A204.1 (cell line): ENCODE results near the gene KLHL6.

Source experiments
- FAIRE-seq: peaks from 2 replicates; lab custom pipeline; 2012; peaks lifted over from hg19 to GRCh38; lab: Jason Lieb, UNC

KLHL6 gene

DNA sequence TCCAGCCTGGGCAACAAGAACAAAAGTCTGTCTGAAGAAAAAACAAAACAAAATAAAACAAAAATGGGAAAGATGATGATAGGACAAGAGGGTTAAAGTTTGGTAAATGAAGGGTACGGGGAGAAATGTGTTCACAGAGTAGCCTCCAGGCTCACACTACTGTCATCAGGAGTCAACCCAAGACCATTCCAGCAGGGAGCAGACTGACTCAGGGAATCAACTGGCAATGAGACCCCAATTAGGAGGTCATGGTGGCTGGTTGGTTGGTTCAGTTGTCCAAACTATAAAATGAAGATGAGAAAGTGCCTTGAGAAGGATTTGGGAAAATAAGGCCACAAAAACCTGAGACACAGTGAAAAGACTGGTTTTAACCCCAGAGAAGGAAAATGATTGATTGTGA is 51.8 kb downstream of the KLHL6 start:
- FAIRE-seq = no peak

DNA sequence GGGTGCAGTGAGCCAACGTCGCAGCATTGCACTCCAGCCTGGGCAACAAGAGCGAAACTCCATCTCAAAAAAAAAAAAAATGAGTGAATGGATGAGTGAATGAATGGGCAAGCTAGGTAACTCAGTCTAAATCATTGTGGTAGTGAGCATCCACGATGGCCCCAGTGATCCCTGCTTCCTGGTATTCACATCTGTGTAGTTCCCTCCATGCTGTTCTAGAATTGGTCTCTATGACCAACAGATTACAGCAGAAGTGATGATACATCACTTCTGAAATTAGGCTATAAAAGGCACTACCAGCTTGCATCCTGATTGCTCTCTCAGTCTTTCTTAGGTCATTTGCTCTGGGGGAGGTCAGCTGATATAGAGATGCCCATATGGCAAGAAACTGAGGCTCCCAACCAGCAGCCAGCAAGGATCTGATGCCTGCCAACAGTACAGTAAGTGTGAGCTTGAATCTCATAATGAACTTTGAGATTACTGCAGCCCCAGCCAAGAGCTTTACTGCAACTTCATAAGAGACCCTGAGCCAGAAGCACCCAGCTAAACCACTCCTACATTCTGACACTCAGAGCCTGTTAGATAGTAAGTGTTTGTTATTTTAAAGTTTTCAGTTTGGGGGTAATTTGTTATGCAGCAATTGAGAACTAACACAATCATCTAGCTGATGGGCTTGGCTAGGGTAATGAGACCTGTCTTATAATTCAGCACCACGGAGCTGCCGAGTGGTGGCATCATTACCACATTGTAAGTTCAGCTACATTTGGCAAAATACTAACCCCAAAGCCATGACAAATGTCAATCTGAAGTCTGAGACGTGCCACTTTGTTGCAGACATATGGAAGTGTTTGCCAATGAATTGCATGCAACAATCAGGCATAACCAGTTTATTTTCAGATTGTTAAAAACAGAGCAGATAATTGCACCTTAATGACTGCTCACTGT is 53.0 kb downstream of the KLHL6 start:
- no peak for FAIRE-seq

DNA sequence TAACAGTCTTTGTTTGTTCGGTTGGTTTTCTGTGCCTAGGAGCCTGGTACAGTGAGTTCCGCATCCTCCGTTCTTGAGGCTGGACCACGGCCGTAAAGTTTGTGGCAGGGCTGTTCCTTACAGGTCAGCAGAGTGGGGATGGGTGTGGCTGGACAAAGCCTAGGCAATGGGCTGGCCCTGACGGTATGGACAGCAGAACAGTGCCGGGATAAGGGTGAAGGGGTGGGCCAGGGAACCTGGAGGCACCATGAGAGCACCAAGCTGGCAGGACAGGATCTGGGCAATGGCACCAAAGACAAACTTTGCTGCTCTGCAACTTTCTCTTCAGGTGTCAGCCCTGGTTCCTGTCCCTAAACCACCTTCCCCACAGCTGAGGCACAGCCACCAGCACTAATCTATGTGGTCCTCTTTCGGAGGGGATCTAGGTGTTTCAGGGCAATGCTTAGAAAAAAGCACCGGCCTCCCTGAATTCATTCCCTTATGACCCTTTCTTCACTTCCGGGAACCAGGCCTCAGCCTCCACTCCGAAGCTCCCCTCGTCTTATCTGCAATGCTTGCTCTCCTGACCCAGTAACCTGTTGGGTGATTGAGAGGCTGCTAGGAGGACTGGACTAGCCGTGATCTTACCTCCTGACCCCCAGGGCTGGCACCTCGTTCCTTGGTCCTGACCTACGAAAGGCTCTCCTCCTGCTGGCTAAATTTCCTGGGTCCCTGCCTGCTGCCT is 54.4 kb downstream of the KLHL6 start:
- no peak for FAIRE-seq

DNA sequence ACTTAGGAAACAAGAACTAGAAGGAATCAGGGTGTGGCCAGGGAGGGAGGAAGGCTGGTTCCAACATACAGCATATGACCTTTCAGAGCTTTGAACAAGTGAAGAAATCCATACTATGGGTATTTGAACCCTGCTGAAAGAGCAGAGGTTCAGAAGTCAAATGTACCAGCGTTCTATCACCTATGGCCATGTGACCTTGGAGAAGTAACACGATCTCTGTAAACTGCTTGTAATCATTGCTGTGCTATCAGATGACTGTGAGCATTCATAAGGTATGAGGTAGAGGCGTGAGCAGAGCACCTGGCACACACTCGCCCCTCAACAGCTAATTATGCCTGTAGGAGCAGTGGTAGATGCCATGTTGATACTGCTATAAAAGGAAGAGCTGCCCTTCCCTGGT is 55.2 kb downstream of the KLHL6 start:
- no peak for FAIRE-seq

DNA sequence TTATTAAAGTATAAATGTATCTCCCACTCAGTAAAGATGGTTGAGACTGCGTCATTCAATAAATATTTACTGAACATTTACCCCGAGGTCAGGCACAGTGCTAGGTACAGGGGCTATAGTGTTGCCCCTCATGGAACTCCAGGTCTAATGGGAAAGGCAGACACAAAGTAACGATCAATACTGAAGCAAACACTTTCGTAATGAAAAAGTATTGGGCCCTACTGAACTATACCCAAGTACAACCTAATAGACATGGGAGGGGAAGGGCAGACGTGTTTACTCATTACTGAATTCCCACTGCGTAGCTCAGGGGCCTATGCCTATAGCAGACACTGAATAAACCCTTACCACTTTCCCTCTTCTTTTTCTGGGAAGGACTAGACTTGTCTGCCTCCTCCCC is 56.9 kb downstream of the KLHL6 start:
- FAIRE-seq = no peak

DNA sequence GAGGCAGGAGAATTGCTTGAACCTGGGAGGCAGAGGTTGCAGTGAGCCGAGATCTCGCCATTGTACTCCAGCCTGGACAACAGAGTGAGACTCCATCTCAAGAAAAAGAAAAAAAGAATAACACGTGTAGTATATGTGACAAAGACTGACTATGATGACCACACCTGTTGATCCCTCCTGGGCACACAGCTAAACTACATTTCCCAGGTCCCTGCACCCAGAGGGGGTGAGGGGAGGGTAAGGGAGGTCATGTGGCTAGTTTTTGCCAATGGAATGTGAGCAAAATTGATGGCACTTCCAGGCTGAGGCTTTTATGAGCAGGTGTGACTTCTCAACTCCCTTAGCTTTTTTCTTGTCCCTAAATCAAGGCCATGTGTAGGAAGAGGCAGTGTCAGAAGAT is 58.2 kb downstream of the KLHL6 start:
- FAIRE-seq = no peak

DNA sequence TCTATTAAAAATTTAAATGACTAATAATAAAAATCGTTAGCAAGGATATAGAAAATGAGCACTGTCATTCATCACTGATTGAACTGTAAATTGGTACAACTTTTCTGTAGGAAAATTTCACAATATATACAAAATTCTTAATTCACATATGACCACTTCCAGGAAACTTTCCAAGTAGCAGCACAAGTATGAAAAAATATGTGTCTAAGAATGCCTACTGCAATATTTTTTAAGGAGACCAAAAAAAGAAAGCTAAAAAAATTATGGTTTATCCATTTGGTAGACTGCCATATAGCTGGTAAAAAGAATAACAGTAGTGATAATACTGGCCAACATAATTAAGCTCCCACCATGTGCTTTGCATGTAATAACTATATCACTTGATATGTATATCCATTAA is 59.2 kb downstream of the KLHL6 start:
- FAIRE-seq = no peak

DNA sequence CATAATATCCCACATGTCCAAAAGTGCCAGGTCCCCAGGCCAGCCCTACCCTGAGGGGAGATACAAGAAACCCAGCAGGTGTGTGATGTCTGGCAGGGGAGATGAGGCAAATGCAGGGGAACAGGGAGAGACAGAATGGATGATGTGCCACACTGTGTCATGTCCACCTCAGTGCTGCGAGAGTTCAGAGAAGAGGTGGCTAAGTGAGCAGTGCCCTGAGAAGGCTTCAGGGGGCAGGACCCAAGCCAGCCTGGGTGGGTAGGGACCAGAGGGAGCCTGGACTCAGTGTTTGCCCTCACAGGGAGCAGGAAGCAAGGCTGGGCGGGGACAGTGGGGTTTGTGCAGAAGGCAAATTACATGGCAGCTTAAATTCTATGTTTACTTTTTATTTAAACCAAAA is 61.2 kb downstream of the KLHL6 start:
- no peak for FAIRE-seq

DNA sequence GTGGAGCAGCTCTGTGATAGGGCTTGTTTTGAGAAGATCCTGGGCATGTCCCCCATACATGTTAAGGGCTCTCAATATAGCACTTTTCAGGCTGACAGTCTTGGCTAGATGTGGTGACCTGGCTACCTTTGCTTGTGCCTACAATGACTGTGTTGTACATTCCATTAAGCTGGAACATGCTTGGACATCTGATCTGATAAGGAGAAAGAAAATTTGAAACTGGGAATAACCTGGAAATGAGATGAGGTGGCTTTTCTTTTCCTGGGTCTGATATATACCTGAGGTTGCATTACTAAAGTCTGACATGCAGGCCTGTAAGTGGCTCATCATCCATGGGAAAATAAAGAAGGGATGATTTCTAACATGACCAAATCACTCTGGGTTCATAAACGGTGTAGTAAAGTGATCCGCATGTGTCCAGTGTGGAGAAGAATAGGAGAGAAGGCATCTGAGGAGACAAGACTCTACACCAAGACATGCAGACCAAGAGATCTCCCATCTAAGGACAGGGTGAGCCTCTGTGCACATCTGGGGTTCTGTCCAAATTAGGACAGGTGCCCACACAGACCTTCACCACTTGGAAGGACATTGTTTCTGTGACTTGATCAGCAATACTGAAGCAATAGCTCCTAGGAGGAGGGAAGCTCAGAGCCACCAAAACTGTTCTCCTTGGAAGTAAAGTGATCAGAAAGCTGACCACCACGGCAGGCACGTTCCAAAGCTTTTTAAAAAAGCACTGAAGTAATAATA is 62.0 kb downstream of the KLHL6 start:
- no peak for FAIRE-seq

DNA sequence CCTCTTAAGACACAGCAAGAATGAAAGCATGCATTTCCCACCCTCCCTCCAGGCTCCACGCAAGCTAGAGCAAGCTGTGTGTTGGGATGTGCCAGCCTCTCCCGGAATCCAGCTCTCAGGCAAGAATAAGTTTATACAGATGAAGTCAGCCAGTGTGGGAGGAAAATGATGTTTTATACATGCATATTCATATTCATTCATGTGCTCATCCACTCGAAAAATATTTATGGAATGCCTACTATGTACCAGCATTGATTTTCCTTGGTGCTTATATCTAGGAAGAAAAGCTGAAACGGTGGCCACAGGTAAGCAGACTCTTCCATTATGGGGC is 62.7 kb downstream of the KLHL6 start:
- FAIRE-seq = no peak

DNA sequence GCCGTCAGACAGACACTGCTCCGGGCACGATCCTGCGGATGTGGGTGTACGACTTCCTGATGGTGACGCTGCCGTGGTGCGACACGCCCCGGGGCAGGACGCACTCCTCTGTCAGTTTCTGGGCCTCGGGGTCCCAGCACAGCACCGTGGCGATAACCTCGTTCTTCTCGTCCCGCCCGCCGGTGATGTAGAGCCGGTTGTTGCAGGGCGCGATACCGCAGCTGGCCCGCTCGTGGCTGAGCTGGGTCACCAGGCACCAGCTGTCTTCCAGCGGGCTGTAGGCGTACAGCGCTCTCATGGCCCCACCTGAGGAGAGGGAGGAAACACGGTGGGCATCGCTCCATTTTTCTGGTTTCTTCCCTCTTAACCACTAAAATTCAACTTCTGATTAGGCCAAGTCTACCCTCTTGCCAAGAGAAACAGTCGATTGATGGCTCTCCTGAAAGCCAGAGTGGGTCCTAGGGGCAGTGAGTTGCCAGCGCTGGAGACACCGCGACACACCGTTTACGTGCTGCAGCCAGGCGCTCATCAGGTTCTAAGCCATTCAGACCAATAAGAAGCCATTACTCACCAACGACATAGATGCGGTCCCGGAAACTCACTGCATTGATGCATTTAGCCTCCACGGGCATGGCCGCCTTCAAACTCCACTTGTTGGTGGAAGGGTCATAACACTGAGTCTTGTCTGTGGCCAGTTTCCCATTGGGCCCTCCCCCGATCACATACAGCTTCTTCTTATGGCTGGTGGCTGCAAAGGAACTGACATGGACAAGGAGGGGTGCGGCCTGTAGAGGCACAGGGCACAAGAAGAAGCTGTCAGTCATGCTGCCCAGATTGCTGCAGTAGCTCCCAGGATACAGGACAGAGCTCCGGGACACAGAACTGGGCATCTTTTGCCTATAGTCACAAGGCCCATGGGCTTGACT is 63.3 kb downstream of the KLHL6 start:
- no peak for FAIRE-seq

DNA sequence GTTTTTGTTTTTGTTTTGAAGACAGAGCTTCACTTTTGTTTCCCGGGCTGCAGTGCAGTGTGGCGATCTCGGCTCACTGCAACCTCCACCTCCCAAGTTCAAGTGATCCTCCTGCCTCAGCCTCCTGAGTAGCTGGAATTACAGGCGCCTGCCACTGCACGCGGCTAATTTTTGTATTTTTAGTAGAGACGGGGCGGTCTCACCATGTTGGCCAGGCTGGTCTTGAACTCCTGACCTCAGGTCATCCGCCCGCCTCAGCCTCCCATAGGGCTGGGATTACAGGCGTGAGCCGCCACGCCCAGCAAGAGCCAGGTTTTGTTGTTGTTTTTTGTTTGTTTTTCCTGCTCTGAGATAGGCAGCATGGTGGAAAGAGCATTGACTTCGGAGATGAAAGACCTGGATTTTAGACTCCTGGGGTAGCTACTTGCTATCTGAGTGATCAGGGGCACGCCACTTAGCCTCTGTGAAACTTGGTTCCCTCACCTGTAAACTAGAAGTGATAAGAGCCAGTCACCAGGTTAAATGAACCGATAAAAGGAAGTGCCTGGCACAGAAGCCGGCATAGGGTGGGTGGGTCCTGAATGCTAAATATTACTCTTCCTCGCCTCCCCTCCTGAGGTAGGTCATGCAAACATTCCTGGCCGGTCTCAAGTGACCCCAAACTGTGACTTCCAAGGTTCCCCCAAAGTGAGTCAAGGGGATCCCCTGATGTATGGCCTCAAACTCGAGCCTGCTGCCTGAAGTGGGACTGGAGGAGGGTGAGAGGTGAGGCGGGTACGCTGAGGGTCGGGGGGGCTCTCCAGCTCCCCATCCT is 64.2 kb downstream of the KLHL6 start:
- no peak for FAIRE-seq

DNA sequence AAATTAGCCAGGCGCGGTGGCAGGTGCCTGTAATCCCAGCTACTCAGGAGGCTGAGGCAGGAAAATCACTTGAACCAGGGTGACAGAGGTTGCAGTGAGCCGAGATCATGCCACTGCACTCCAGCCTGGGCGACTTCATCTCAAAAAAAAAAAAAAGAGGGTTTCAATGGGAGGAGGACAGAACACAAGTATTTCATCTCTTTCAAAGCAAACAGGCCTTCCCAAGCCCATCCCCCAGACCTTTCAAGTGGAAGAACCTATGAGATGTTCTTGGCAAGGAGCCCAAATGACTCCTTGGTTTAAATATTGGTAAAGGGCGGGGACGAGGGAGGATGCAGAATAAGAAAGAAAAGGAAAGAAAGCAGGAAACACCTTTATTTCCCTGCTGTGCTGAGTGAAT is 64.9 kb downstream of the KLHL6 start:
- FAIRE-seq = no peak

DNA sequence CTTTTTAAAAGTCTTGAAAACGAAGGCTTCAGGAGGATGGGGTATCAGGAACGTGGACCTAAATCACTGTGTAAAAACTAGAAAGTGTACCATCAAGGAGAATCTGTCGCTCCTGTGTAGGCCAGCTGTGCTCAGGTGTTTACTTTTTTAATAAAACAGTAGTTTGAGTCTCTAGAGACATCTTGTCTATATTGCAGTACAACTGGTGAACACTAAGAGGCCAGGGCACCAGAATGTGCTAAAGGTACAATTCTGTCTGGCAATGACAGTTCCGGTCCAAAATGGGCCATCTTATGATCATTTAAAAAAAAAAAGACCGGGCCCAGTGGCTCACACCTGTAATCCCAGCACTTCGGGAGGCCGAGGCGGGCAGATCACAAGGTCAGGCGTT is 65.3 kb downstream of the KLHL6 start:
- FAIRE-seq = no peak

DNA sequence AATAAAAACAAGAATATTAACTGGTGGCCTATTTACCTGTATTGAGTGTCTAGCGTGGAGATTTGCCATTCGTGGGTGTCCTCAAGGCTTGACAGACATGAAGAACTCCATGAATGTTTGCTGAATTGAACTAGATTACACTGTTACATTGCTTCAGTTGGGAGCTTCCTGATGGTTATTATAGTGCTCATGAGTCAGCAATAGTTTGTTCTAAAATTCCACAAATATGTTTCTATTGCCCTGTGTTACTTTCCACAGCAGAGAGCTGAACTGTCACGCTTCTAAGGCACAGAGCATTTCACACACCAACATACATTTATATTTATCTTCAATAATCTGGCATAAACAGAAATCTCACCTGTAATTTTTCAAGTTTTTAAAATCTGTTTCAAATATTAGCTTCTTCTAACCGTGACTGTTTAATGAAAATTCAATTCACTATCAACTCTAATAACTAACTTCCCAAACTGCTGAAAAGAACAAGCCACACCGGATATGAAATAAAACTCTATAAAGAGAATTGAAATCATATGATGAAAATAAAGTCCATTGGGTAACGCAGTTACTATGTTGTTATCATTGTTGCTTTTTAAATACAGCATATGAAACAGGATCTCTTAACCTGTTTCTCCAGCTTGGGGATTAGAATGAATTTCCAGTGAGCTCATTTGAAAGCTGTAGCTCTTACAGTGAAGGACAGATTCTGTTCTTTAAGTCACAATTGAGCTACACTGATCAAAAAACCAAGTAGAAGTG is 65.9 kb downstream of the KLHL6 start:
- no peak for FAIRE-seq

DNA sequence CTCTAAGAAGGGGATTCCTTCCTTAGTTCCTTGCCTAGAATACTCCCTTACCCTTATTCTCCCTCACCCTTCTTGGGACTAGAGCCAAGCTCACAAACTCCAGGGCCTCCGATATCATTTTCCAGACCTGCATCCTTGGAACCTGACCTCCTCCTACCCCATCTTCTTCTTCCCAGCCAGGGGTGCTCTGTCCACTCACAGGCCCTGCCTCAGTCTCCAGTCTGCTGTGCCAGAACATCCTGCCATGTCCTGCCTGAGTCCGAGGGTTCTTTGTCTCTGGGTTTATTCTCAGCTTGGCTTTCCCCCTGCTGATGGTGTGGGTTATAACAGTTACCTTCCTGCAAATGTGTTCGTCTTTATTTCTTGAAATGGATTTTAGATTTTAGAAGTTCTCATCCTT is 67.2 kb downstream of the KLHL6 start:
- no peak for FAIRE-seq

DNA sequence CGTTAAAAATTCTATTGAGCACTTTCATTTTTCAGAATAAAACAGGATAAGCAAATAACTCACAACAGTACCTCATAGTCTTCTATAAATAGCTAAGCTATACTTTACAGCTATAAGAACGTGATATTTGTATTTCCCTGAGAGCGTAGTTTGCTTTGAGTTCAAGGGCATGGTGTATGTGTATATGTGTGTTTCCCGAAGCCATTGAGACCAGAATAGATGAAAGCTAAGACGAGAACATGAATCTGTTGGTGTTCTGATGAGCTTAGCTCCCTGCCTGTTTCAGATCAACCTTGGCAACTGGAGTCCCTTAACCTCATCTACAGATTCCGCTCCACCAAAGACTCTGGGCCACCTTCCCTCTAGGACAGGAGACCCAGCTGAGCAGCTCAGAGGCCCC is 67.6 kb downstream of the KLHL6 start:
- no peak for FAIRE-seq

DNA sequence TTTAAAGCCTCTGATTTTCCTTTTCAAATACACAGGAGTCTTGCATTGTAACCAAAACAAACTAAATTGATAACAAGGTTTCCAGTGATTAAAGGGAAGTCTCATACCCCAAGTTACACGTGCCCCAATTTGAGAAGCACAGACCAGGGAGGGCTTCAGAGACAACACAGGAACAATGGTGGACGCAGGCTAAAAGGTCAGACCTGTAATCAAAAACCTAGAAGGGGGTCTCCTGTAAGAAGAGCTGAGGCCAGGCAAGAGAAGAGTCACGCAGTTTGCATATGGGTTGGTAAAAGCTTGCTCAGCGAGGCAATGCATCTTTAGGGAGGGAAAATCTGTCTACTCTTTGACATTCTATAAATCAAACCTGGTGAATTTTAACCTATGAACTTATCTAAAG is 68.5 kb downstream of the KLHL6 start:
- no peak for FAIRE-seq

DNA sequence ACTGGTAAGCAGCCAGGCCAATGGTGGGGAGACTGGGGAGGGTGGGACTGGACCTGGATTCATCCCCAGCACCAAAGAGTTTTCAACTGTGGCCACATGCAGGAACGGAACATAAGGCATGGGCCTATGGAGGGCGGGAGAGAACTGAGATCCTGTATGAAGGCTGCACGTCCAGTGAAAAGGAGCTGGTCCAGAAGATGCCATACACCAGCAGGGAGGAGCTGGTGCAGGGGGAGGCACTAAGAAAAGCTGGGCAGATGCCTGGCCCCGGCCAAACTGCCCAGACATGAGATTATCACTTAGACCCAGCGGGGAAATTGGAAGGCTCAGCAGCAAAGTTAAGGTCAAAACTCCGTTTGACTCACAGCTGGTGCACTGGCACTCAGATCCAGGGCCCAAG is 69.0 kb downstream of the KLHL6 start:
- no peak for FAIRE-seq

DNA sequence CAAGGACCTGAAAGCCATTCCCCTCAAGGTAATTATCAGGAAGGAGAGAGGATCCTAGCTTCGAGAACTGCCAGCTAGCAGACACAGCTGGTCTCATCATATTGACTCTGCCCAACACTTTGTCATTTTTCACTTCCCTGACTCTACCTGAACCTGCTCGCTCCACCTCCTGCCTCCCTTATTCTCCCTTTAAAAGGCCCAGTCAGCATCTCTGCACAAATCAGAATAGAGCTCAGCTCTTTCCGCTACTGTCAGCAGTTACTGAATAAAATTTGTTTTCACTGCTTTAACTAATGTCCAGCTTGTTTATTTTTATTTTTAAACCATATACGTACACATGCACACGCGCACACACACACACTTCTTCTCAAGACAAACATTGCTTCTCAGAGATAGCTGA is 69.9 kb downstream of the KLHL6 start:
- FAIRE-seq = no peak
